HEK293 (cell line): ENCODE results near the gene TRMT5.

ENCODE experiments used
- CTCF ChIP-seq: fragments of 450-650 bp; formaldehyde crosslinking; IDR thresholded peaks from 2 replicates; pipeline ENCODE4 v1.5.1; 2016; ENCODE audit warnings: missing biosample characterization, missing genetic modification characterization
- GLI4 ChIP-seq: fragments of 450-650 bp; formaldehyde crosslinking; IDR thresholded peaks from 2 replicates; pipeline ENCODE4 v1.5.1; 2016; ENCODE audit warnings: missing biosample characterization, missing genetic modification characterization
- MYNN ChIP-seq: fragments of 450-650 bp; formaldehyde crosslinking; IDR thresholded peaks from 2 replicates; pipeline ENCODE4 v1.5.1; 2016; ENCODE audit warnings: missing biosample characterization, missing genetic modification characterization, borderline replicate concordance
- MZF1 ChIP-seq: fragments of 450-650 bp; formaldehyde crosslinking; IDR thresholded peaks from 2 replicates; pipeline ENCODE4 v1.5.1; 2017; ENCODE audit warnings: missing biosample characterization, missing genetic modification characterization, borderline replicate concordance
- REST ChIP-seq: fragments of 450-650 bp; formaldehyde crosslinking; IDR thresholded peaks from 2 replicates; pipeline ENCODE4 v1.5.1; 2016; ENCODE audit warnings: missing biosample characterization, missing genetic modification characterization
- SP7 ChIP-seq: fragments of 450-650 bp; formaldehyde crosslinking; IDR thresholded peaks from 2 replicates; pipeline ENCODE4 v1.5.1; 2016; ENCODE audit warnings: missing biosample characterization, missing genetic modification characterization
- YY1 ChIP-seq: fragments of 450-650 bp; formaldehyde crosslinking; IDR thresholded peaks from 2 replicates; pipeline ENCODE4 v1.5.1; 2018; ENCODE audit warnings: missing biosample characterization, missing genetic modification characterization
- ZNF239 ChIP-seq: fragments of 450-650 bp; formaldehyde crosslinking; IDR thresholded peaks from 2 replicates; pipeline ENCODE4 v1.5.1; 2016; ENCODE audit warnings: missing biosample characterization, missing genetic modification characterization
- ZNF24 ChIP-seq: fragments of 450-650 bp; formaldehyde crosslinking; IDR thresholded peaks from 2 replicates; pipeline ENCODE4 v1.5.1; 2016; ENCODE audit warnings: missing biosample characterization, missing genetic modification characterization
- ZNF274 ChIP-seq, 2 experiments: fragments of 200-500 bp in 1 of 2; fragments of 450-650 bp in 1 of 2; sonication (Bioruptor generic) in 1 of 2; formaldehyde crosslinking in 1 of 2; IDR thresholded peaks; 2 replicates each; pipeline versions ENCODE4 v1.5.1 to v1.6.1; 2014 to 2016; ENCODE audit warnings: borderline replicate concordance in 1 of 2, inconsistent platforms in 1 of 2, low read length in 1 of 2, missing biosample characterization in 1 of 2, missing genetic modification characterization in 1 of 2
- ZNF350 ChIP-seq: fragments of 450-650 bp; formaldehyde crosslinking; IDR thresholded peaks from 2 replicates; pipeline ENCODE4 v1.5.0; 2017; ENCODE audit warnings: missing biosample characterization, mild to moderate bottlenecking, missing genetic modification characterization
- ZNF707 ChIP-seq: fragments of 450-650 bp; formaldehyde crosslinking; IDR thresholded peaks from 2 replicates; pipeline ENCODE4 v1.5.1; 2016; ENCODE audit warnings: missing biosample characterization, missing genetic modification characterization
- ZNF792 ChIP-seq: fragments of 450-650 bp; formaldehyde crosslinking; IDR thresholded peaks from 2 replicates; pipeline ENCODE4 v1.5.1; 2016; ENCODE audit warnings: missing biosample characterization, missing genetic modification characterization
- ZNF837 ChIP-seq: fragments of 450-650 bp; formaldehyde crosslinking; IDR thresholded peaks from 2 replicates; pipeline ENCODE4 v1.5.1; 2016; ENCODE audit warnings: missing biosample characterization, missing genetic modification characterization

DNA sequence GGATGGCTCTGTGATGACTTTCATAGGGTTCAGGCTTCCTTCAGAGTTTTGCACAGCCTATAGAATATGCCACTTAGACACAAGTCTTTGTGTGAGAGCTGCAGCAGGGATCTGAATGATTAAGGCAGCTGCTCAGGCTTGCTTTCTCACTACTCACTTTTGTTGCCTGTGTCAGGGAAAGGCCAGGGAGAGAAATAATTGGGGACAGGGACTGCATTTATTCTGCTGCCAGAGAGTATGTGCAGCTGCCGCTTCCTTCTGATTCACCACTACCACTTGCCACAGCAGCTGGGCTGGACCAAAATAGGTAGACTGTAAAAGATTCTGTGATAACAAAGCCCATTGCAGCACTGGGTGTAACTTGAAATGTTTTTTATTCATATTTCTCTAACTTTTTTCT is 49.7 kb downstream of the TRMT5 start:
- no peak for TF ChIP-seq CTCF (tag by site-specific recombination)
- no peak for TF ChIP-seq REST
- TF ChIP-seq ZNF792, result no peak
- TF ChIP-seq ZNF239 (tag by site-specific recombination), result no peak
- TF ChIP-seq MYNN (tag by site-specific recombination), result no peak
- TF ChIP-seq MZF1, result no peak
- no peak for TF ChIP-seq ZNF837 (tag by site-specific recombination)
- TF ChIP-seq YY1 (tag by site-specific recombination), result no peak
- TF ChIP-seq ZNF707 (tag by site-specific recombination), result no peak
- no peak for TF ChIP-seq ZNF24
- TF ChIP-seq ZNF350 (tag by site-specific recombination), result no peak
- no peak for TF ChIP-seq ZNF274 (IDR thresholded peaks at IDR 0.05; ENCODE audit: low read length)
- TF ChIP-seq ZNF274 (tag by site-specific recombination; IDR thresholded peaks at IDR 0.05; ENCODE audit: borderline replicate concordance), result no peak
- TF ChIP-seq GLI4 (tag by site-specific recombination), result no peak
- TF ChIP-seq SP7 (tag by site-specific recombination), result no peak
